GM21381 (cell line): Measurements from ENCODE around the gene VPS33A.
"Not testable (repeated sequence)": the region's sequence is repeated elsewhere in the genome, so short reads cannot be mapped to it uniquely, and the experiment has no call there.

Experiments used
- ATAC-seq: cut with Tn5 transposase; IDR thresholded peaks from one replicate; pipeline ENCODE4 v1.9.1; 2021; ENCODE audit warnings: mild to moderate bottlenecking, moderate library complexity; ENCODE audit not compliant: unreplicated experiment

VPS33A gene

DNA sequence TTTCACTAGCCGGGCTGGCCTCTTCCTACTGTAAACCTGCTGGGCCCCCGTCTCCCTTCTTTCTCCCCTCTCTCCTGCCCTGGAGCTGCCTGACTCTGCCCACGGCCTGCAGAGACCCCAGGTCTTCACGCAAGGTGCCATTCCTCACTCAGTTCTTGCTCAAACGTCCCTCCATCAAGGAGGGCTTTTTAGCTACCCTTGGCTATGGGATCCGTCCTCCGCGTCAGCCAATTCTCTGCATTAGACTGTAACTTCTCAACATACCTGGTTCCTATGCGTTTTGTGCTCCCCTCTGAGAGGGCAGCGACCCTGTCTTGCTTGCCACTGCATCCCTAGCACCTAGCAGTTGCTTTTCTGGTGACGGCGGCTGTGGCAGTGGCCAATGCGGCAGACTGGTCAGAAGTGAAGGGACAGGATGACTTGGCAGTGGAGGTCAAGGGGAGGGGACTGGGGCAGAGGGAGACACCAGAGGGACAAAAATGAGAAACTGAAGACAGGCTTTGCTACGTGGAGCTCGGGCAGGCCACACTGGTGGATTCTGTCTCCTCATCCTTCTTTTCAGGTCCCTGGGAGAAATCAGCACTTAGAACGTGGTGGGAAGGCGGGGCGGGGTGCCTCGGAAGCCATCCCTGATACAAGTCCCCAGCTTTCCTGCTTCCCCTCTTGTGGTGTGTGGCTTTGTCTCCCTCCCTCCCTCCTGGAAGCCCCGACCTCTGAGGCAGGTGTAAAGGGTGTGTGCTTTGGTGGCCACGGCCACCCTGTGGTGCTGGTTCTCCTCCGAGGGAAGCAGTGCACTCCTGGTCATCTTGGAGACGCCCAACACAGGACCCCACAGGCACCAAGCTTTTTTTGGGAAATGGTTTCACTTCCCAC, 61.0 kb downstream of the VPS33A start:
- ATAC-seq, result no peak

DNA sequence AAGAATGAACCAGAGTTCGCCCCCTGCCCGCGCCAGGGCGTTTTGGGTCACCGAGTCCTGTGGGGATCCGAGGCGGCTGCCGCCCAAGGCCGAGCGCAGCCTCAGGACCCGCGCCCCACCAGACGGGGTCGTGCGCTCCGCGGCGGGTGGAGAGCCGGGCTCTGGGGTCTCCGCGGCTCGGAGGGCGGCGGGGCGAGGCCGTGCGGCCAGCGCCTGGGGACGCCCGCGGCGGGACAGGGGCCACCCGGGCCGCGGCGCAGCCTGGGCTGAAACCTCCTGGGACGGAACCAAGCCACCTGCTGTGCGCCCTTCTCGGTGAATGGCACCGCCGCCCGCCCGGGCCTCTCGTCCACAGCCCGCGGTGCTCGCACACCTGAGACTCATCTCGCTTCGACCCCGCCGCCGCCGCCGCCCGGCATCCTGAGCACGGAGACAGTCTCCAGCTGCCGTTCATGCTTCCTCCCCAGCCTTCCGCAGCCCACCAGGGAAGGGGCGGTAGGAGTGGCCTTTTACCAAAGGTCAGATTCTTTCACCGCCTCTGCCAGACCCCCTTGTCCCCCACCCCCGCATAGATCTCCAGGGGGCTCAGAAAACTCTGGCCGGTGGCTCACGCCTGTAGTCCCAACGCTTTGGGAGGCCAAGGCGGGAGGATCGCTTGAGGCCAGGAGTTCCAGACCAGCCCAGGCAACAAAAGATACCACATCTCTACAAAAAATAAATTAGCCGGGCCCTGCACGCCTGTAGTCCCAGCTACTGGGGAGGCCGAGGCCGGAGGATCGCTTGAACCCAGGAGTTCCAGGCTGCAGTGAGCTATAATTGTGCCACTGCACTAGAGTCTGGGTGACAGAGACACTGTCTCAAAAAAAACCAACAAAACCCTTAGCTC, 61.9 kb downstream of the VPS33A start:
- ATAC-seq, result no peak

- ATAC-seq, result no peak
Observed at GRCh38 chr12:122203301-122204166, 62.8 kb downstream of the VPS33A start, which contains the start of gene B3GNT4. Gene B3GNT4, plus strand, starts transcription at chr12:122203709. Its CDS starts 910 bp downstream, at chr12:122204619.

DNA sequence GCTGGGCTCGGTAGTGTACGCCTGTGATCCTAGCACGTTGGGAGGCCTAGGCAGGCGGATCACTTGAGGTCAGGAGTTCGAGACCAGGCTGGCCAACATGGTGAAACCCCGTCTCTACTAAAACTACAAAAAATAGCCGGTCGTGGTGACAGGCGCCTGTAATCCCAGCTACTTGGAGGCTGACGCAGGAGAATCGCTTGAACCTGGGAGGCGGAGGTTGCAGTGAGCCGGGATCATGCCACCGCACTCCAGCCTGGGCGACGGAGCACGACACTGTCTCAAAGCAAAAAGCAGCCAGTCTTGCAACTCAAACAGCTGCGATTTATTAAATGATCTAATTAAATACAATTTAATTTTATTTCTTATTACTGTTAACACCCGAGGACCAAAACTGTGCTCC, 63.5 kb downstream of the VPS33A start:
- ATAC-seq, result not testable (repeated sequence)

DNA sequence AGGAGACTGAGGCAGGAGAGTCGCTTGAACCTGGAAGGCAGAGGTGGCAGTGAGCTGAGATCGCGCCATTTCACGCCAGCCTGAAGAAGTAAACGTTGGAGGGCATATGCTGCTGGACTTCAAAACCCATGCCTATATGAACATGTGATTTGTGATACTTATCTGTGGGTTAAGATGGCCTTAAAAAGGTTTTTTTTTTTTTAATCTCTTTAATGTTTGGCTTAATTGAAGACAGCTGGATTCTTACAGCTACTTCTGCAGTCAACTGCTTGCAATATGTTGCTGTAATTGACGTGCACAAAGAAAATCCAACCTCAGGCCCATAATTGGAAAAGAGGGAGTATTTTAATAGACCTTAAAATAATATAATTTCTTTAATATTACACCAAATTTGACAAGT, 64.3 kb downstream of the VPS33A start:
- no peak for ATAC-seq

- no peak for ATAC-seq
Observed at GRCh38 chr12:122201381-122201780, 64.9 kb downstream of the VPS33A start.

DNA sequence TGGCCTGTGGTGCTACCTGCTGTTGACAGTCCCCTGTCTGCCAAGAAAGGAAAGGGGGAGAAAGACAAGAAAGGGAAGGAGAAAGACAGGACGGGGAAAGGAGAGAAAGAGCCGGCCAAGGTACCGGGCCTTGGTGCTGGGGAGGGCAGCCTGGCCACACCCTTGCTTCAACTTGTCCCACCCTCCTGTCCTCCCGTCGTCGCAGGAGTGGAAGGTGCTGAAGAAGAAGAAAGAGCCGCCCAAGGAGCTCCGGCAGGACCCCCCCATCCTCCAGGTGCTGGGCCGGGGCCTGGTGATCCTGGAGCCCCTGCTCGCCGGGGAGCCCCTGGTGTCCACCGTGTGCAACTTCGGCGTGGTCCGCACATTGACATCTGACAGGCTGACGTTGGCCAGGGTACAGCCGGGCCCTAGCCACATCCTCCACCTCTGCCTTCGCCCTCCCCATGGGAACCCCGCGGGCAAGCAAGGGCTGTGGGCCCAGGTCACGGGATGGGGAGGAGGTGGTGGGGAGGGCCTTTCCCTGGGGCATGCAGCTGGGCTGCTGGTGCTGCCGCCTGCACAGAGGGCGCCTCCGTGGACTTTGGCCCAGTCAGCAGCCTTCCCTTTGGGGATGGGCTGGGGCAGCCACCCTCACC, 65.6 kb downstream of the VPS33A start:
- ATAC-seq, result no peak

- no peak for ATAC-seq
Observed at GRCh38 chr12:122199484-122200355, 66.6 kb downstream of the VPS33A start.

- ATAC-seq, result no peak
Observed at GRCh38 chr12:122197612-122197966, 68.7 kb downstream of the VPS33A start.

DNA sequence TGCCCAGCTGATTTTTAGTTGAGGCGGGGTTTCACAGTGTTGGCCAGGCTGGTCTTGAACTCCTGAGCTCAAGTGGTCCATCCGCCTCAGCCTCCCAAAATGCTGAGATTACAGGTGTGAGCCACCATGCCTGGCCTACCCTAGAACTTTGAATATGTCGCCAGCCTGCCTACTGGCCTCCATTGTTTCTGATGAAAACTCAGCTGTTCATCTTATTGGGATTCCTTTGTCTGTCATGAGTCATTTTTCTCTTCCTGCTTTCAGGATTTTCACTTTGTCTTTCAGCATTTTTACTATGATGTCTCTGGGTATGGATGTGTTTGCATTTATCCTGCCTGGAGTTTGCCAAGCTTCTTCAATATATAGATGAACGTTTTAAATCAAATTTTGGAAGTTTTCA, 70.9 kb downstream of the VPS33A start:
- no peak for ATAC-seq

- ATAC-seq, result no peak
Observed at GRCh38 chr12:122194804-122195203, 71.5 kb downstream of the VPS33A start.

GRCh38 chr12:122192441-122192840, 73.9 kb downstream of the VPS33A start:
- no peak for ATAC-seq

DNA sequence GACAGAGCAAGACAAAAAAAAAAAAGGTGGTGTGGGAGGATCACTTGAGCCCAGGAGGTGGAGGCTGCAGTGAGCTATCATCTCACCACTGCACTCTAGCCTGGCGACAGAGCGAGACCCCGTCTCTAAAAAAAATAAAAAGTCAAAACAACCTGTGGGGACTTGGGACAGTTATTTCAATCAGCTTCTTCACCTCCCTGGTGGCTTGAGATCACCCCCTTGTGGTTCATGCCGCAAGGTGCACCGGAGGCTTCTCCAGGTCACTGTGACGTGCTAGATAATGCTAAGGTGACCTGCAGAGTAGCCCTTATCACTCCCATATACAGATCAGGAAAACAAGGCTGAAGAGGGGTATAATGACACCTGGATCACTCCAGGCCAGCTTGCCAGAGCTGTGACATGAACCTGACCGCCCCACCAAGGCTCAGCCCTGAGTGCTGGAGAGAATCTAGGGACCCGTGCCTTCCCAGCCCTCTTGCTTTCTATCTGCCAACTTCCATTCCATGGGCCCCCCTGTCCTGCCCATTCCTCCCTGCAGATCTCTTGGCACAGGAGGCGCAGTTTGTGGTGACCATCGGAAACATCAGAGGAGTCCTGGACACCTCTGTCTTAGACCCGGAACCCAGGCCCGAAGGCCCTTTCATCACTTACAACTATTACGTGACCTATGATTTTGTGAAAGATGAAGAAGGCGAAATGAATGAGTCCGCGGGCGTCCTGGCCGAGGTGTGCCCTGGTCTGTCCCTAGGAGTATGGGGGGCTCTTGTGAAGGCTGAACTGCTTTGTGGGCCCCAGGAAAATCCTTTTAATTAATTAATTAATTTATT, 75.2 kb downstream of the VPS33A start:
- no peak for ATAC-seq

DNA sequence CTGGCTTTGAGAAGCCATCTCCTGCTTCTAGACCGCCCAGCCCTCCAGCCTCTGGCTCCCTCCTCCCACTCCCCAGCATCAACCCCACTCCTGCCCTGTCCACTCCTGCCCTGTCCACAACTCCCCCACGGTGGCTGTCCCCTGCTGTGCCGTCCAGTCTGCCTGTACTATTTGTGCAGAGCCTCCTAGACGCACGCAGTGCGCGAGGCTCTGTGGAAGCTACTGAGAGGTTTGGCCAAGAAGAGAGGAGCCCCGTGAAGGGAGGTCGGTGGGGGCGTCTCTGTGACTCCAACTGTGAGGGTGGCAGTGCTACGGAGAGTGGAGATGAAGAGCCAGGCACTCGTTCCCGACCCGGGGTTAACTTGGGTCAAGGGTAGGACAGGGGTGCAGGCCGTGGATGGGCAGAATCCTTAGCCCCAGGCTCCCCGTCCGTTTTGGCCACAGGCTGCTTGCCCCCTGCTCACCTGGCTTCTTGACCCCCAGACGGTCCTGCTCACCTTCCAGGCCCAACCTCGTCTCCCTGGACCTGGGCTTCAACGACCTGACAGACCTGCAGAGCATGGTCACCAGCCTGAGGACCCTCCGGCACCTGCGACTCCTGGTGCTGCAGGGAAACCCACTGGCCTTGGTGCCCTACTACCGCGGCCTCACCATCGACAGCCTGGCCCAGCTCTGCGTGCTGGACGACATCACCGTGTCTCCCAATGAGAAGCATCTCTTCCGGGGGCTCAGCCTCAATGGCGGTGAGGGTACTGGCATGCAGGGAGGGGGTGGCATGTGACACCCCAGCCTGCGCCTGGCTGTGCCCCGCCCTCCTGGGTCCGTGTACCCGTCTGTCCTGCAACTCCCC, 76.4 kb downstream of the VPS33A start:
- ATAC-seq, result no peak

DNA sequence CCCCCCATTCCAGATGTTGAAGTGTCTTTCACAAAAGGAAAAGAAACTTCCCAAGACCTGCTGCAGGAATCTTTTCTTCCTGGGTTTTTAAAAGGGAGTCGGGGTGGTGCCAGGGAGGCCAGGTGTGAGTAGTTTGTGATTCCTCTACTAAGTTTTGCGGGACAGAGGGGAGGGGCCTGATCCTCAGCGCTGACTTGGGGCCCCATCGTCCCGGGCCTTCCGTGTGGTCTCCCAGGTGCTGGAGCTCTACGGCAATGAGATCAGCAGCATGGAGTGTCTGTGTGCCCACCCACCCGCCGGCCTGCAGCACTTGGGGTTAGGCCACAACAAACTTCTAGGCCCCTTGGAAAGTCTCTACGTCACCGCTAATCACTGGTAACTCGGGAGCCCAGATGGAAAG, 78.8 kb downstream of the VPS33A start:
- ATAC-seq, result no peak

DNA sequence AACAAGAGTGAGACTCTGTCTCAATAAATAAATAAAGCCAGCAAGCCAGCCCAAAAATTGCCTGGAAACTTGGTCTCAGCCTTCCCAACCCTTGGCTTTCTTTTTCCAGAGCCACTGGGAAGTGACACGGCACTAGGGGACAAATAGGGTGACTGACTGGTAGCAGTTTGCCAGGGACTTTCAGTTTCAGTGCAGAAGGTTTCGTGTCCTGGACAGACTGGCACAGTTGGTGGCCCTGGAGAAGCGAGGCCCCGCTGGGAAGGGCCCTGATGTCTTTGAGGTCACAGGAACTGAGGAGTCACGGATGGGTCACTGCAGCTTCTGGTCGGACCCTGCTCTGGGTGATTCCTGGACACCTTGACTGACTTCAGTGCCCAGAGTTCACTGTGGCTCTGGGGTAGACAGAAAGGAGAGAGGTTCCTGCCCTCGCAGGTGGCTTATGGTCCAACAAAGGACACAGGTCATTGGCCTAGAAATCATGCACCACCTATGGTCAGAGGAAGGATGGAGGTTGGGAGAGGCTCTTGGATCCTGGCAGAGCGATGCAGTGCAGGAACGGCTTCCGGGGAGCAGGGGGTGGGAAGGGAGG, 80.7 kb downstream of the VPS33A start:
- ATAC-seq, result no peak

DNA sequence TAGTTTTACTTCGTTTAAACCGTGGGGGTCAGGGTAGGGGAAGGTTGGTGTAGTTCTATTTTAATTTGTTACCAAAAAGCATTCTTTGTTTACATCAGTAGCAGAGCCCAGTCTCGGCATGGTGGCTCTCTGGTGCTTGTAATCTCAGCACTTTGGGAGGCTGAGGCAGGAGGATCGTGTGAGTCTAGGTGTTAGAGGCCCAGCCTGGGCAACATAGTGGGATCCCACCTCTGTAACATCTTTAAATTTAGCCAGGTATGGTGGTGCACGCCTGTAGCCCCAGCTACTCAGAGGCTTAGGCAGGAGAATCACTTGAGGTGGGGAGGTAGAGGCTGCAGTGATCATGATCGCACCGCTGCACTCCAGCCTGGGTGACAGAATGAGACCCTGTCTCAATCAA, 81.2 kb downstream of the VPS33A start:
- no peak for ATAC-seq
